Right cardiac atrium (tissue), 5 donors: Measurements from ENCODE around the gene ARHGDIG. TPM values are rescaled to one million over a fixed set of nuclear protein-coding genes. Genes with fewer than 3 reads are reported as not detected.
"Not testable (repeated sequence)": the region's sequence is repeated elsewhere in the genome, so short reads cannot be mapped to it uniquely, and the experiment has no call there.

Experiments
- ATAC-seq, 2 donors: fragments of 200-7000 bp; cut with Tn5 transposase; one replicate each; pipeline versions ENCODE4 v1.8.0 to v1.9.1; 2020; ENCODE audit warnings: moderate library complexity in 2 of 2, mild to moderate bottlenecking in 1 of 2
- DNase-seq, 3 donors: peaks; one replicate each; pipeline ENCODE4 v3.0.0-alpha.2; 2020
- H3K27ac ChIP-seq: one replicate; pipeline ENCODE4 v1.5.1; 2013; ENCODE audit warnings: mild to moderate bottlenecking, low read length, control low read depth, moderate library complexity
- H3K27me3 ChIP-seq: one replicate; pipeline ENCODE4 v1.6.1; 2013; ENCODE audit not compliant: control insufficient read depth, insufficient read depth
- H3K4me1 ChIP-seq: one replicate; pipeline ENCODE4 v1.6.1; 2013; ENCODE audit warnings: low read length; ENCODE audit not compliant: control insufficient read depth, insufficient read depth
- H3K4me3 ChIP-seq: one replicate; pipeline ENCODE4 v1.5.1; 2013; ENCODE audit warnings: low read length, control low read depth
- H3K9me3 ChIP-seq: one replicate; pipeline ENCODE4 v1.6.1; 2013; ENCODE audit warnings: low read length; ENCODE audit not compliant: control insufficient read depth
- whole genome bisulfite sequencing: extraction: QIAGEN DNeasy Blood & Tissue Kit; methylation state at CpG from one replicate; pipeline ENCODE4 v1.1.7; 2013; 5-methylcytosine and 5-hydroxymethylcytosine counted together
- intact Hi-C, 4 donors: fragments of 100-400 bp; cut with DNase I; formaldehyde crosslinking; loops; one replicate each; pipeline versions ENCODE4 v1.11.0 to v1.14.0; 2022 to 2023
- polyA plus RNA-seq: library from polyadenylated mRNA; stranded (reverse); fragments of 200-250 nt; gene quantifications from one replicate; pipeline ENCODE4 v1.2.3, GENCODE V29; 2013
- total RNA-seq, 4 donors: library from RNA; stranded (reverse); fragmentation: NEBNext Ultra II Directional; extraction: Animal tissue kit (Norgen Biotek cat#: 25700); gene quantifications; one replicate each; pipeline ENCODE4 v1.2.1, GENCODE V29; 2021
- donor health status: healthy with polysubstance abuse.
- donor health status: DM: no; HTN: yes; CAD: no.
- donor health status: DM: no; HTN: no; CAD: no.
- donor health status: DM: no; HTN: yes; CAD: no; lungs with severe emphysema.
- donor health status: DM: yes; HTN: yes; CAD: no.

Gene ARHGDIG
- total and polyA plus RNA-seq, 5 donors = 3.5 to 11.3 (median 5.4) TPM

DNA sequence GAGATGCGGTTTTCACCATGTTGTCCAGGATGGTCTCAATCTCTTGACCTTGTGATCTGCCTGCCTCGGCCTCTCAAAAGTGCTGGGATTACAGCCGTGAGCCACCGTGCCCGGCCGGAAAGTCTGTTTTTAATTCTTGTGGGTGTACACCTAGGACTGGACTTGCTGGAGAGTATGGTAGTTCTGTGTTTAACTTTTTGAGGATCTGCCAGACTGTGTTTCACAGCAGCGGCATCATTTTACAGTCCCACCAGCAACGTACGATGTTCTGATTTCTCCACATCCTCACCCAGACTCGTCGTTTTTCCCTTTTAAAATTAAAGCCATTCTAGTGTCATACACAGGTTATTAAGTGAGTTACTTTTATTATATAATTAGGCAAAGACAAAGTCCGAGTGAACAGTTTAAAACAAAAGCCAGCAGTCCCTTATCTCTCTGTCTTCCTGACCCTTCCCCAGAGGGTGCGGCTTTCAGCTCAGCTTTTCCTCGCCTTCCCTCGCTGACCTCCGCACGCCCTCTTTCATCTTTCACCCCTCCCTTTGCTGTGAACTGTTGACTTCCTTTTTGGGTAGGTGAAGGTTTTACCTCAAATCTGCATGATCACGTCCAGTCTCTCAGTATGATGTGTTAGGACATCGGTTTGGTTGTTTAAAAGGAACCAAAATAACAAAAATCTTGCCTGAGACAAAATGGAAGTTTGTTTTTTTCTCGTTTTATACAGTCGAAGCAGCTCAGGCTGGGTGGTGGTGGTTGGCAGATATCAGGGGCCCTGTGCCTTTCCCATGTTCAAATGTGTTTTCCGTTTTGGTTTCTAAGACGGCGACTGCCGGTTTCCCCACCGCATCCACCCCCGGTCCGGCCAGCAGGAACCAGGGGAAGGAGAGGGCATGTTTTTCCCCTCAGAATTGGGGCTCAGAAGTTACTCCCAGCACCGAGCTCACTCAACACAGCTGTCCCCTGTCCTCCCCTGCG, 27.7 kb upstream of the ARHGDIG start:
- DNase-seq (peak; percentile 39 to 61 (median 55)), ATAC-seq (peak; percentile 68 to 94)
- H3K4me3 ChIP-seq = no peak overlapping the region
- no peaks in the 10 kb centered on the region for H3K27me3 ChIP-seq
- 50% methylated on average over 30 of the region's 30 CpGs for WGBS
- peaks cover 2% of the 10 kb centered on the region for H3K4me1 ChIP-seq
- H3K9me3 ChIP-seq = no peaks in the 10 kb centered on the region
- peak overlapping the region; percentile 77 for H3K27ac ChIP-seq
- intact Hi-C loops = no loop called here

GRCh38 chr16:253833-254232, 26.6 kb upstream of the ARHGDIG start:
- DNase-seq = peak in 2 of 3 donors; percentile 11 to 25
- H3K27ac ChIP-seq = no peak overlapping the region
- intact Hi-C loops = no loop called here
- no peaks in the 10 kb centered on the region for H3K9me3 ChIP-seq
- H3K4me1 ChIP-seq = peaks cover 2% of the 10 kb centered on the region
- H3K27me3 ChIP-seq = no peaks in the 10 kb centered on the region
- H3K4me3 ChIP-seq = no peak overlapping the region
- 80% methylated on average over 6 of the region's 6 CpGs for WGBS
- peak; percentile 37 to 55 for ATAC-seq

DNA sequence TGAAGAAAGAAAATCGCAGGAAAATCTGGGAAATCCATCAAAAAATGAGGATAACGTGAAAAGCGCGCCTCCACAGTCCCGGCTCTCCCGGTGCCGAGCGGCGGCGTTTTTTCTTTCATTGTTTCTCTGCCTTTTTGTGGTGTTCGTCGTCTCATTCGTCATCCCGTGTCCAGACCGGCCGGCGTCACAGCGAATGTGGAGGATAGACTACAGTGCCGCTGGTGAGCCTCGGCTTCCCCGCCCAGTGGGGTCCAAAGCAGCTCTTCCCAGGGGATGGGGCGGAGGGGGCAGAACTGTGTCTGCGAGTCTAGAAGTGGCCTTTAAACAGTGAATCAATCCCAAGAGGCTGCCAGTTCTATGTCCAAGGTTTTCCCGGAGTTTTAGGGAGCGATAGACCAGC, 25.9 kb upstream of the ARHGDIG start:
- Histone ChIP-seq H3K27ac (no peak overlapping the region), H3K9me3 (no peaks in the 10 kb centered on the region), H3K4me1 (peaks cover 2% of the 10 kb centered on the region), H3K27me3 (no peaks in the 10 kb centered on the region), H3K4me3 (no peak overlapping the region)
- ATAC-seq (no peak), DNase-seq (peak in 2 of 3 donors; percentile 46 to 51)
- WGBS = 97% methylated on average over 25 of the region's 25 CpGs
- intact Hi-C loops = no loop called here

DNA sequence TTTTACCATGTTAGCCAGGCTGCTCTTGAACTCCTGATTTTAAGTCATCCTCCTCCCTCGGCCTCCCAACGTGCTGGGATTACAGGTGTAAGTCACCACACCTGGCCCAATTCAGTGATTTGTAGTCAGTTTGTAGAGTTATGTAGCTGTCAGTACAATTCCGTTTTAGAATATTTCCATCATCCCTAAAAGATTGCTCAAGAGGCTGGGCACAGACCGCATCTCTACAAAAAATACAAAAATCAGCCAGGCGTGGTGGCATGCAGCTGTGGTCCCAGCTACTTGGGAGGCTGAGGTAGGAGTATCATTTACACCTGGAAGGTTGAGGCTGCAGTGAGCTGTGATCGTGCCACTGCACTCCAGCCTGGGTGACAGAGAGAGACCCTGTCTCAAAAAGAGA, 25.2 kb upstream of the ARHGDIG start:
- Histone ChIP-seq H3K9me3 (no peaks in the 10 kb centered on the region), H3K27me3 (no peaks in the 10 kb centered on the region), H3K4me3 (no peak overlapping the region), H3K27ac (no peak overlapping the region), H3K4me1 (peaks cover 2% of the 10 kb centered on the region)
- DNase-seq = peak in 1 of 3 donors; percentile 11
- intact Hi-C loops = no loop called here
- no peak for ATAC-seq
- WGBS = 95% methylated on average over 6 of the region's 6 CpGs

- WGBS = 91% methylated on average over 11 of the region's 13 CpGs
- H3K4me3 ChIP-seq, H3K4me1 ChIP-seq, H3K27ac ChIP-seq, ATAC-seq, DNase-seq, H3K9me3 ChIP-seq, intact Hi-C loops, H3K27me3 ChIP-seq: not testable (repeated sequence)
These were observed 22.3 kb upstream of the ARHGDIG start for GRCh38 chr16:258091-258490.

GRCh38 chr16:259226-259625, 21.2 kb upstream of the ARHGDIG start:
- no peaks in the 10 kb centered on the region for H3K27me3 ChIP-seq
- intact Hi-C loops = no loop called here
- no peaks in the 10 kb centered on the region for H3K4me1 ChIP-seq
- no peaks in the 10 kb centered on the region for H3K9me3 ChIP-seq
- no peak for ATAC-seq
- no peak overlapping the region for H3K4me3 ChIP-seq
- H3K27ac ChIP-seq = no peak overlapping the region
- WGBS = 78% methylated on average over 10 of the region's 10 CpGs
- DNase-seq = no peak

DNA sequence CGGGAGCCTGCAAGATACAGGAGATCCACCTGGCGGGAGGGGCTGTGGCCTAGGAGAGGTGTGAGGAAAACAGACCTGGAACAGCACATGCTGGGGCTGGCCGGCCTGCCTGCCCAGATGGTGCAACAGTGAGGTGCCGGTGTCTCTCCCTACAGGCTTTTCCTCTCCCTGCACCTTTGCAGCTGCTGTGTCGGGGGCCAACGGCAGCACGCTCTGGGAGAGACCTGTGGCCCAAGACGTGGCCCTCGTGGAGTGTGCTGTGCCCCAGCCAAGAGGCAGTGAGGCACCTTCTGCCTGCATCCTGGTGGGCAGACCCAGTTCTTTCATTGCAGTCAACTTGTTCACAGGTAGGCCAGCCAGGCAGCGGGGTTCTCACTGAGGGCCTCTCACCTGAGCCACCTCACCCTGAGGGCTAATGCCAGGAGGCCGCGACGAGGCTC, 20.6 kb upstream of the ARHGDIG start:
- intact Hi-C loops = no loop called here
- Histone ChIP-seq H3K9me3 (no peaks in the 10 kb centered on the region), H3K27me3 (no peaks in the 10 kb centered on the region), H3K4me1 (no peaks in the 10 kb centered on the region), H3K4me3 (no peak overlapping the region), H3K27ac (no peak overlapping the region)
- WGBS = 93% methylated on average over 13 of the region's 13 CpGs
- DNase-seq (peak in 2 of 3 donors; percentile 16 to 48), ATAC-seq (no peak)

DNA sequence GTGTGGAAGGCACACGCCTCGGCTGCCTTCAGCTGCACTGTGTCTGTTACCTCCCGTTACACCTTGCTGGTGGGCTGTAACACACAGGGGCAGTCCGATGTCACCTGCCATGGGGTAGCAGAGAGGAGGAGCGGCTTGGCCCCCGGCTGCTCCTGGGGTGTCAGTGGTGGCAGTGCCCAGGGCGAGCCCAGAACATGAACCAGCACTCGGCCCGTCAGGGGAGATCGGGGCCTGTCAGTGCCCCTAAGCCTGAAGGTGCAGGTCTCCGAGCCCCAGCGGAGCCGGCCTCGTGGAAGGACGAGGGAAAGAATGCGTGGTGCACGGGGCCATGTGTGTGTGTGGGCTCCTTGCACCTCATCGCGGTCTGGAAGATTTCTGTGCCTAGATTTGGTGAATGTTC, 20.1 kb upstream of the ARHGDIG start:
- Histone ChIP-seq H3K4me3 (no peak overlapping the region), H3K27me3 (no peaks in the 10 kb centered on the region), H3K9me3 (no peaks in the 10 kb centered on the region), H3K27ac (no peak overlapping the region), H3K4me1 (no peaks in the 10 kb centered on the region)
- ATAC-seq (no peak), DNase-seq (peak in 2 of 3 donors; percentile 30 to 41)
- intact Hi-C loops = no loop called here
- 94% methylated on average over 19 of the region's 19 CpGs for WGBS

DNA sequence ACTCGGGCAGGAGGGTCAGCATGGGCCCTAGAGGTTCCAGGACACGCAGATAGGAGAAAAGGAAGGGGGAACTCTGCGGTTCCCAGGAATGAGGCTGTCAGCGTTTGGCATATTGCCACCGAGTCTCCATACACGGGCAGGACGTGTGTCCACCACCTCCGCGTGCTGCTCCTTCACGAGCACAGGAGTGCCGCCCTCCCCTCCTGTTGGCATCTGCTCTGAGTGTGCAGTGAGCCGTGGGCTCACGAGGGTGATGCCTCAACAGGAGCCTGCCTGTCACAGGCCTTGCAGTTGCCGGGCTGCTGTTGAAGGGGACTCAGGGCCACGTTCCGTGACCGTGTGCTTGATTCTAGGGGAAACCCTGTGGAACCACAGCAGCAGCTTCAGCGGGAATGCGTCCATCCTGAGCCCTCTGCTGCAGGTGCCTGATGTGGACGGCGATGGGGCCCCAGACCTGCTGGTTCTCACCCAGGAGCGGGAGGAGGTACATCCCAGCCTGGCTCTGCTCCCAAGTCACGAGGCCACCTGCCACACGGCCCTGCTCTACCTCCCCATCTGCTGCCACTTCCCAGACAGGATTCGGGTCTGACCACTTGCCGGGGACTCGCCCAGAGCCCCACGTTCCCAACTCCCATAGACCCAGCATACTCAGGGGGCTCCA, 19.2 kb upstream of the ARHGDIG start:
- peak; percentile 30 to 42 for ATAC-seq
- 73% methylated on average over 28 of the region's 28 CpGs for WGBS
- intact Hi-C loops = no loop called here
- H3K27ac ChIP-seq = no peak overlapping the region
- no peaks in the 10 kb centered on the region for H3K27me3 ChIP-seq
- H3K9me3 ChIP-seq = no peaks in the 10 kb centered on the region
- peak in 2 of 3 donors; percentile 65 to 76 for DNase-seq
- no peak overlapping the region for H3K4me3 ChIP-seq
- no peaks in the 10 kb centered on the region for H3K4me1 ChIP-seq

DNA sequence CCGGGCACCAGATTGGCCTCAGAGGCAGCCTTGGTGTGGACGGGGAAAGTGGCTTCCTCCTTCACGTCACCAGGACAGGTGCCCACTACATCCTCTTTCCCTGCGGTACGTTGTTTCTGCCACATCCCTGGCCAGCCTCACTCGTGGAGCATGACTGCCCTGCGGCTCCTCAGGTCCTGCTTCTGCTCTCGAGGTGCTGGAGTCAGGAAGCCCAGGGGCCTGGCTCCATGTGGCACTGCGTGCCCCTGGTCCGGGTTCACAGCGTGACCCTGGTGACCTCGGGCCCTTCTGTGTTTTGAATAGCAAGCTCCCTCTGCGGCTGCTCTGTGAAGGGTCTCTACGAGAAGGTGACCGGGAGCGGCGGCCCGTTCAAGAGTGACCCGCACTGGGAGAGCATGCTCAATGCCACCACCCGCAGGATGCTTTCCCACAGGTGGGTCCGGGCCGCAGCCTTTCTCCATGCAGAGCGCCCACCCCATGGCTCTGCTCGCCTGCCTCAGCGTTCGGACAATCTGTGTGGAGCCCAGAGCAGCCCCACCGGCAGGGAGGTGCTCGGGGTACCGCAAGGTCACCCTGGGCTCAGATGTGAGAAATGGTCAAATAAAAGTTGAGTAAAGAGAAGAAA, 18.2 kb upstream of the ARHGDIG start:
- 92% methylated on average over 29 of the region's 29 CpGs for WGBS
- ATAC-seq (no peak), DNase-seq (peak in 2 of 3 donors; percentile 34 to 59)
- no peaks in the 10 kb centered on the region for H3K9me3 ChIP-seq
- no peaks in the 10 kb centered on the region for H3K4me1 ChIP-seq
- H3K27me3 ChIP-seq = no peaks in the 10 kb centered on the region
- intact Hi-C loops = no loop called here
- H3K27ac ChIP-seq = no peak overlapping the region
- no peak overlapping the region for H3K4me3 ChIP-seq
